ENCODE measurements around the gene EID3. TPM values are rescaled to one million over a fixed set of nuclear protein-coding genes. Genes with fewer than 3 reads are reported as not detected.

Gene EID3
- total and polyA plus RNA-seq, 9 of the 15 experiments (the other 6 are each of a cell fraction or from before 2014, with no cell fraction given), result 0.07 to 3.5 (median 0.42) TPM

GRCh38 chr12:104294927-104295668 is 8.4 kb upstream of the EID3 start:
- Histone ChIP-seq H3K4me2 (ENCODE audit: insufficient read depth, low read length) (no peak overlapping the region), H3K36me3 (ENCODE audit: control insufficient read depth, insufficient read depth, low read length) (peaks cover 85% of the 10 kb centered on the region), H3K9ac (ENCODE audit: insufficient read depth in 1 of 2, low read depth in 2 of 2, low read length in 2 of 2) (no peak overlapping the region), H3K9me1 (ENCODE audit: control insufficient read depth, insufficient read depth, low read length) (no peaks in the 10 kb centered on the region), H3K4me1 (replicated peaks in 1 of 2; ENCODE audit: control insufficient read depth in 2 of 2, insufficient read depth in 2 of 2, low read length in 2 of 2) (no peaks in the 10 kb centered on the region; a peak in 2 of 5 replicates), H3K27me3 (ENCODE audit: control insufficient read depth in 2 of 2, insufficient read depth in 2 of 2, low read length in 2 of 2) (no peaks in the 10 kb centered on the region), H4K20me1 (replicated peaks; ENCODE audit: control insufficient read depth, insufficient read depth, low read length) (peaks cover 11% of the 10 kb centered on the region), H3K27ac (ENCODE audit: extremely low read depth, low read depth, low read length) (no peak overlapping the region), H2AFZ (ENCODE audit: low read depth, low read length) (no peak overlapping the region), H3K9me3 (replicated peaks; ENCODE audit: control insufficient read depth, insufficient read depth, low read depth, low read length) (0 out of 2 replicates have a peak, but pooled peaks cover 2% of the 10 kb centered on the region), H3K4me3 (no peak overlapping the region), H3K79me2 (ENCODE audit: control insufficient read depth, insufficient read depth, low read length) (peaks cover 94% of the 10 kb centered on the region)
- ATAC-seq (no peak; the same call in 2 of the 3 replicates), FAIRE-seq (no peak), DNase-seq (ENCODE audit: extremely low read depth in 1 of 4, low spot score in 3 of 4) (no peak)
- WGBS (ENCODE audit: insufficient coverage, low coverage, missing lambda C conversion rate), result 84% methylated on average over 9 of the region's 9 CpGs
- BruUV-seq (replicated peaks), result no TSS peak
- in situ Hi-C loops (cut with MboI), result loop anchor here (10.0 kb wide), 1 partner anchor 80 kb away; the partner anchor contains the start of gene TXNRD1
- POLR2A ChIA-PET, result interaction anchor here (0.9 to 7.6 kb wide), 10 partner anchors 7 to 73 kb away, joined by 3 to 104 read pairs (median 4); partner anchors contain the start of gene EID3
- CTCF ChIA-PET (ENCODE audit: low intra/inter-chr PET ratio), result no interaction called here
- intact Hi-C loops (cut with micrococcal nuclease), result no loop called here
- TF ChIP-seq SIRT6 (IDR thresholded peaks at IDR 0.05; ENCODE audit: low read depth, low read length) (no peak), RBFOX2 (IDR thresholded peaks at IDR 0.05; ENCODE audit: low read depth, low read length) (peak; percentile 57)

- no peak for ATAC-seq
- intact Hi-C loops (cut with micrococcal nuclease) (no loop called here), in situ Hi-C loops (cut with MboI) (loop anchor here (10.0 kb wide), 1 partner anchor 81 kb away; the partner anchor contains the start of gene TXNRD1)
- H3K4me2 ChIP-seq (ENCODE audit: insufficient read depth, low read length), result no peak overlapping the region
- peaks cover 87% of the 10 kb centered on the region for H3K36me3 ChIP-seq (ENCODE audit: control insufficient read depth, insufficient read depth, low read length)
- 0 out of 2 replicates have a peak, but pooled peaks cover 2% of the 10 kb centered on the region for H3K9me3 ChIP-seq (replicated peaks; ENCODE audit: control insufficient read depth, insufficient read depth, low read depth, low read length)
- ChIA-PET CTCF (ENCODE audit: low intra/inter-chr PET ratio) (no interaction called here), POLR2A (interaction anchor here (0.9 to 7.6 kb wide), 8 partner anchors 7 to 76 kb away, joined by 3 to 104 read pairs (median 5); partner anchors contain the start of gene EID3)
- H3K27ac ChIP-seq (ENCODE audit: extremely low read depth, low read depth, low read length), result no peak overlapping the region
- H4K20me1 ChIP-seq (replicated peaks; ENCODE audit: control insufficient read depth, insufficient read depth, low read length), result peaks cover 11% of the 10 kb centered on the region
- H3K4me1 ChIP-seq (replicated peaks in 1 of 2; ENCODE audit: control insufficient read depth in 2 of 2, insufficient read depth in 2 of 2, low read length in 2 of 2), result no peaks in the 10 kb centered on the region; a peak in 1 of 5 replicates
- TF ChIP-seq USF2 (CRISPR knock-in tag; IDR thresholded peaks at IDR 0.05) (no peak), RBFOX2 (IDR thresholded peaks at IDR 0.05; ENCODE audit: low read depth, low read length) (0 out of 2 replicates have a peak, but pooled peaks have one; percentile 13)
- WGBS (ENCODE audit: insufficient coverage, low coverage, missing lambda C conversion rate), result 100% methylated on average over 1 of the region's 1 CpG
- no peak overlapping the region for H3K4me3 ChIP-seq
- FAIRE-seq, result no peak
- TSS peak; percentile 1 for BruUV-seq (replicated peaks)
- no peaks in the 10 kb centered on the region for H3K27me3 ChIP-seq (ENCODE audit: control insufficient read depth in 2 of 2, insufficient read depth in 2 of 2, low read length in 2 of 2)
- peaks cover 95% of the 10 kb centered on the region for H3K79me2 ChIP-seq (ENCODE audit: control insufficient read depth, insufficient read depth, low read length)
- no peak overlapping the region for H3K9ac ChIP-seq (ENCODE audit: insufficient read depth in 1 of 2, low read depth in 2 of 2, low read length in 2 of 2)
- no peak for DNase-seq (ENCODE audit: extremely low read depth in 1 of 4, low spot score in 3 of 4)
- no peaks in the 10 kb centered on the region for H3K9me1 ChIP-seq (ENCODE audit: control insufficient read depth, insufficient read depth, low read length)
- no peak overlapping the region for H2AFZ ChIP-seq (ENCODE audit: low read depth, low read length)
Observed at GRCh38 chr12:104295954-104296353, 7.6 kb upstream of the EID3 start.
